HepG2 (cell line): Measurements from ENCODE around the gene ARVCF. TPM values are rescaled to one million over a fixed set of nuclear protein-coding genes. Genes with fewer than 3 reads are reported as not detected.
A peak's percentile ranks its signal among the peaks of the same experiment; 100 is the strongest.

Source experiments
- ATAC-seq: fragments of 200-7000 bp; cut with Tn5 transposase; 3 replicates; pipeline ENCODE4 v1.9.1; 2020; ENCODE audit warnings: mild to moderate bottlenecking, moderate library complexity
- BruUV-seq: library from RNA; stranded (reverse); fragments of 400-500 nt; replicated peaks from 2 replicates; lab custom pipeline; 2021; lab: Mats Ljungman, UMichigan
- CTCF ChIA-PET: fragments of 300-600 bp; formaldehyde crosslinking; extraction: SDS; loops from one replicate; lab custom pipeline; 2021; ENCODE audit warnings: low total read pairs, inconsistent platforms, low intra/inter-chr PET ratio; lab: Yijun Ruan, JAX
- POLR2A ChIA-PET: fragments of 350-600 bp; sonication (Branson Sonifier 250); formaldehyde crosslinking; loops from one replicate; lab custom pipeline; 2020; ENCODE audit warnings: antibody characterized with exemption, inconsistent platforms; lab: Yijun Ruan, JAX
- DNase-seq: peaks from one replicate; pipeline ENCODE4 v3.0.0-alpha.2; 2015; ENCODE audit warnings: low spot score
- FAIRE-seq: peaks from 3 replicates; lab custom pipeline; 2011; peaks lifted over from hg19 to GRCh38; lab: Jason Lieb, UNC
- H2AFZ ChIP-seq: one replicate; pipeline ENCODE4 v1.6.1; 2011; ENCODE audit warnings: low read length, inconsistent platforms
- H3K27ac ChIP-seq: fragments of 300-600 bp; 3 replicates; pipeline ENCODE4 v1.8.0; 2011; ENCODE audit warnings: mixed run types, mild to moderate bottlenecking, mixed read lengths, low read length, inconsistent platforms; ENCODE audit not compliant: insufficient read depth; ENCODE audit errors: extremely low read length
- H3K27me3 ChIP-seq, 2 experiments: fragments of 200-600 bp in 1 of 2; 2 replicates in 1 of 2; 3 replicates in 1 of 2; pipeline versions ENCODE4 v1.6.0 to v1.8.0; 2011; ENCODE audit warnings: low read length in 2 of 2, mild to moderate bottlenecking in 2 of 2, moderate library complexity in 2 of 2, inconsistent platforms in 1 of 2; ENCODE audit not compliant: insufficient read depth in 2 of 2, control insufficient read depth in 1 of 2
- H3K36me3 ChIP-seq, 2 experiments: fragments of 200-600 bp in 1 of 2; replicated peaks in 1 of 2; 2 replicates in 1 of 2; 3 replicates in 1 of 2; pipeline versions ENCODE4 v1.5.1 to v1.8.0; 2011; ENCODE audit warnings: low read length in 2 of 2, inconsistent platforms in 1 of 2; ENCODE audit not compliant: insufficient read depth in 2 of 2, control insufficient read depth in 1 of 2
- H3K4me1 ChIP-seq: 2 replicates; pipeline ENCODE4 v1.5.1; 2012; ENCODE audit warnings: low read length, inconsistent platforms; ENCODE audit not compliant: insufficient read depth
- H3K4me2 ChIP-seq: 2 replicates; pipeline ENCODE4 v1.6.0; 2011; ENCODE audit warnings: low read depth, low read length, inconsistent platforms
- H3K4me3 ChIP-seq, 3 experiments: fragments of 200-600 bp in 1 of 3; sonication (generic), shearing (Covaris generic) in 1 of 3; replicated peaks in 1 of 3; 2 replicates each; pipeline ENCODE4 v1.5.1; 2011 to 2016; ENCODE audit warnings: low read length in 3 of 3, inconsistent platforms in 2 of 3, low read depth in 2 of 3, mild to moderate bottlenecking in 2 of 3, control low read depth in 1 of 3, mixed read lengths in 1 of 3; ENCODE audit not compliant: insufficient read depth in 1 of 3
- H3K79me2 ChIP-seq: one replicate; pipeline ENCODE4 v1.6.1; 2011; ENCODE audit warnings: low read length, inconsistent platforms; ENCODE audit not compliant: insufficient read depth
- H3K9ac ChIP-seq: 2 replicates; pipeline ENCODE4 v1.6.0; 2011; ENCODE audit warnings: mild to moderate bottlenecking, low read depth, low read length, inconsistent platforms; ENCODE audit not compliant: insufficient read depth
- H3K9me3 ChIP-seq: 2 replicates; pipeline ENCODE4 v1.5.1; 2012; ENCODE audit warnings: mild to moderate bottlenecking, low read length
- H4K20me1 ChIP-seq: 2 replicates; pipeline ENCODE4 v1.6.0; 2011; ENCODE audit warnings: inconsistent platforms, mild to moderate bottlenecking, low read length, moderate library complexity; ENCODE audit not compliant: insufficient read depth
- AGO2 ChIP-seq: fragments of 200-400 bp; formaldehyde crosslinking; optimal IDR thresholded peaks from 2 replicates; pipeline ENCODE3; 2017; ENCODE audit warnings: mild to moderate bottlenecking, low read depth, low read length, moderate library complexity
- FOXA3 ChIP-seq: IDR thresholded peaks from 2 replicates; pipeline ENCODE4 v1.6.1; 2016; ENCODE audit warnings: missing genetic modification reagents, missing compliant biosample characterization
- KMT2A ChIP-seq: sonication (generic); formaldehyde crosslinking; IDR thresholded peaks from 2 replicates; pipeline ENCODE4 v1.4.0; 2020; ENCODE audit warnings: missing genetic modification reagents
- ZFP36L2 ChIP-seq: sonication (generic); formaldehyde crosslinking; IDR thresholded peaks from 2 replicates; pipeline ENCODE4 v1.4.0; 2020; ENCODE audit warnings: missing genetic modification reagents
- WGBS: methylation state at CpG from one replicate; pipeline ENCODE4 v1.1.6; 2017; ENCODE audit warnings: low lambda C conversion rate; 5-methylcytosine and 5-hydroxymethylcytosine counted together
- in situ Hi-C: cut with HindIII; loops from 2 replicates; pipeline ENCODE4 v1.10.0; 2017; ENCODE audit warnings: low pct_unique_long_range_greater_than_20kb; ENCODE audit not compliant: extremely low pct_ligation_motif_present
- intact Hi-C: fragments of 100-400 bp; cut with micrococcal nuclease; formaldehyde crosslinking; loops from one replicate; pipeline ENCODE4 v1.10.0; 2022; ENCODE audit not compliant: unreplicated experiment
- polyA plus RNA-seq, 8 experiments: library from polyadenylated mRNA; depleted of rRNA in 3 of 8; stranded (reverse) in 7 of 8; unstranded in 1 of 8; fragments of >200 nt; fragmentation: Illumina TruSeq in 4 of 8; extraction: Trizol in 4 of 8; gene quantifications; 2 replicates each; pipeline versions ENCODE4 v1.2.1 to v1.2.3, GENCODE V29; 2011 to 2016; ENCODE audit warnings: low read depth in 4 of 8, missing spikeins in 1 of 8, mixed read lengths in 1 of 8; ENCODE audit not compliant: insufficient read depth in 1 of 8
- total RNA-seq, 5 experiments: library from RNA; depleted of rRNA; stranded (reverse); fragments of >200 nt; fragmentation: Illumina TruSeq; extraction: Trizol; gene quantifications; 2 replicates each; pipeline ENCODE4 v1.2.3, GENCODE V29; 2016; ENCODE audit warnings: low read depth in 1 of 5
- TF ChIP-seq, protein P1 (sequence below): sonication (generic); formaldehyde crosslinking; conservative IDR thresholded peaks from 2 replicates; pipeline ENCODE4 v1.8.1; 2023; ENCODE audit warnings: missing genetic modification reagents
- TF ChIP-seq, protein P2 (sequence below): sonication (generic); formaldehyde crosslinking; IDR thresholded peaks from 2 replicates; pipeline ENCODE4 v1.4.0; 2020; ENCODE audit warnings: missing genetic modification reagents

ARVCF gene
- total and polyA plus RNA-seq, 2 of the 13 experiments (the other 11 are each of a cell fraction or from before 2014, with no cell fraction given), result 16.4 to 17.7 TPM

DNA sequence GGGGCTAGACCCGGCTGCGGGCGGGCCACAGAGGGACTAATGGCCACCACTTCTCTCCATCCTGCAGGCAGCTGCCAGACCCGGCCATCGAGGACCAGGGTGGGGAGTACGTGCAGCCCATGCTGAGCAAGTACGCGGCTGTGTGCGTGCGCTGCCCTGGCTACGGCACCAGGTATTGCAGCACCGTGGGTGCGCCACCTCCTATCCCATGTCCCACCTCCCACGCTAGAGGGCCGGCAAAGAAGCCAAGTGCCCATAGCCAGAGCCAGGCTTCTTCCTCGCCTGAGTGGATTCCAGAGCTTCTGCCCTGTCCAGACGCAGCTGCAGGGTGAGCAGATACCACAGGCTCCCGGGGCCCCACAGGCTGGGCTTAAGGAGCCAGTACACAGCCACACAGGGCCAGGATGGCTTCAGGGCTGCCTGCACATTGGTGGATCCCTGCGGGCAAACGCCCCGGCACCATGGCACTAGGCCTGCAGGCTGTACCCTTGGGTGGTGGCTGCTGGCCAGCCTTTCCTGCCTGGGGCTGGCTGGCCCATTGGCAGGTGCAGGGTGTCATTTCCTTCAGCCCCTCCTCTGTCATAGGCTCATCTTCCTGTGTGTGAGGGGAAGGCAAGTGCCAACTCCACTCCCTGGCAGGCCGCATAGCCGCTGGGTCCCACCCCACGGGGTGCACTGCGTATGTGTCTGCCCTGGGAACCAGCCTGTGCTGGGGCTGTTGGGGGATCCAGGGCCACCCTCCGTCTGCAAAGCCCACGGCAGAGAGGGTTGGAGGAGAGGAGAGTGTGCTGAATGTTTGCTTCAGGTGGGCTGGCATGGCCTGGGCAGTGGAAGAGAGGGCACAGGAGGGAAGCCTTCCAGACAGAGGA is 46.9 kb upstream of the ARVCF start:
- H3K27ac ChIP-seq, result no peak overlapping the region
- ChIA-PET CTCF (no interaction called here), POLR2A (no interaction called here)
- 98% methylated on average over 9 of the region's 27 CpGs for WGBS
- H2AFZ ChIP-seq, result no peak overlapping the region
- H3K9me3 ChIP-seq, result no peaks in the 10 kb centered on the region
- H3K79me2 ChIP-seq, result no peaks in the 10 kb centered on the region
- no peak for ATAC-seq
- no peak for DNase-seq
- no peaks in the 10 kb centered on the region for H3K27me3 ChIP-seq
- no TSS peak for BruUV-seq
- H3K36me3 ChIP-seq, result peaks cover 0 to 12% of the 10 kb centered on the region in 2 experiments; a peak in 2 of 5 replicates
- no peaks in the 10 kb centered on the region for H4K20me1 ChIP-seq
- TF ChIP-seq KMT2A (CRISPR knock-in tag) (no peak), FOXA3 (CRISPR knock-in tag) (no peak), ZFP36L2 (no peak), AGO2 (peak; percentile 32)
- TF ChIP-seq, protein P1, sequence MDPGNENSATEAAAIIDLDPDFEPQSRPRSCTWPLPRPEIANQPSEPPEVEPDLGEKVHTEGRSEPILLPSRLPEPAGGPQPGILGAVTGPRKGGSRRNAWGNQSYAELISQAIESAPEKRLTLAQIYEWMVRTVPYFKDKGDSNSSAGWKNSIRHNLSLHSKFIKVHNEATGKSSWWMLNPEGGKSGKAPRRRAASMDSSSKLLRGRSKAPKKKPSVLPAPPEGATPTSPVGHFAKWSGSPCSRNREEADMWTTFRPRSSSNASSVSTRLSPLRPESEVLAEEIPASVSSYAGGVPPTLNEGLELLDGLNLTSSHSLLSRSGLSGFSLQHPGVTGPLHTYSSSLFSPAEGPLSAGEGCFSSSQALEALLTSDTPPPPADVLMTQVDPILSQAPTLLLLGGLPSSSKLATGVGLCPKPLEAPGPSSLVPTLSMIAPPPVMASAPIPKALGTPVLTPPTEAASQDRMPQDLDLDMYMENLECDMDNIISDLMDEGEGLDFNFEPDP, result 0 out of 2 replicates have a peak, but pooled peaks have one; percentile 31
- TF ChIP-seq, protein P2, sequence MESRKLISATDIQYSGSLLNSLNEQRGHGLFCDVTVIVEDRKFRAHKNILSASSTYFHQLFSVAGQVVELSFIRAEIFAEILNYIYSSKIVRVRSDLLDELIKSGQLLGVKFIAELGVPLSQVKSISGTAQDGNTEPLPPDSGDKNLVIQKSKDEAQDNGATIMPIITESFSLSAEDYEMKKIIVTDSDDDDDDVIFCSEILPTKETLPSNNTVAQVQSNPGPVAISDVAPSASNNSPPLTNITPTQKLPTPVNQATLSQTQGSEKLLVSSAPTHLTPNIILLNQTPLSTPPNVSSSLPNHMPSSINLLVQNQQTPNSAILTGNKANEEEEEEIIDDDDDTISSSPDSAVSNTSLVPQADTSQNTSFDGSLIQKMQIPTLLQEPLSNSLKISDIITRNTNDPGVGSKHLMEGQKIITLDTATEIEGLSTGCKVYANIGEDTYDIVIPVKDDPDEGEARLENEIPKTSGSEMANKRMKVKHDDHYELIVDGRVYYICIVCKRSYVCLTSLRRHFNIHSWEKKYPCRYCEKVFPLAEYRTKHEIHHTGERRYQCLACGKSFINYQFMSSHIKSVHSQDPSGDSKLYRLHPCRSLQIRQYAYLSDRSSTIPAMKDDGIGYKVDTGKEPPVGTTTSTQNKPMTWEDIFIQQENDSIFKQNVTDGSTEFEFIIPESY (CRISPR knock-in tag), result 0 out of 2 replicates have a peak, but pooled peaks have one; percentile 11
- TF ChIP-seq, all 625 proteins: peak for 3
- no peak overlapping the region for H3K4me3 ChIP-seq
- intact Hi-C loops (no loop called here), in situ Hi-C loops (no loop called here)
- no peaks in the 10 kb centered on the region for H3K4me1 ChIP-seq
- FAIRE-seq, result no peak
- H3K4me2 ChIP-seq, result no peak overlapping the region
- H3K9ac ChIP-seq, result no peak overlapping the region
